ENCODE results near the gene ALOX12B.

ALOX12B gene

DNA sequence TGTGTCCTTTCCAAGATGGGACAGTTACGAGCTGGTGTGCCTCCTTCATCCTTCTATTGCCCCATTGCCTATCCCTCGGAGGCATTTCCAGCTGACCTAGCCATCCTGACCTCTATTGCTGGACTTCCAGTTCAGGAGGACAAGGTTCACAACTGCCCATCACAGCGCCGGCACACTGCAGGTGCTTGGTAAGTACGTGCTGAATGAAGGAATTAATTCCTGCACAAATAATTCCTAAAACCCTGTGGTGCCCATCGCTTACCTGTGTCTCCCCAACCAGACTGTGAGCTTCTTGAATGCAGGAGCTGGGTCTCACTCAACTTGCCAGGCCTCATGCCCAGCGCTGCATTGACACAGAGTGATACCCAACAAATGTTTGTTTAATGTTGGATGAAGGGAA, 35.7 kb downstream of the ALOX12B start:
- no peaks in the 10 kb centered on the region for H4K20me1 ChIP-seq (ENCODE audit: insufficient read depth, low read length)
- H3K36me3 ChIP-seq (ENCODE audit: insufficient read depth, low read length): no peaks in the 10 kb centered on the region
- no peak overlapping the region for H3K4me2 ChIP-seq (ENCODE audit: low read length)
- no peaks in the 10 kb centered on the region for H3K9me3 ChIP-seq (ENCODE audit: low read length)
- H3F3A ChIP-seq (ENCODE audit: insufficient read depth, low read length): no peaks in the 10 kb centered on the region
- H2AFZ ChIP-seq (ENCODE audit: low read length): no peak overlapping the region
- H3K79me2 ChIP-seq (ENCODE audit: insufficient read depth, low read length): no peaks in the 10 kb centered on the region
- H3K27me3 ChIP-seq (ENCODE audit: insufficient read depth, low read length): peaks cover 9% of the 10 kb centered on the region; the same call in 1 of the 2 replicates
- no peak overlapping the region for H3K27ac ChIP-seq (ENCODE audit: low read depth, low read length, poor library complexity, severe bottlenecking)
- peaks cover 12% of the 10 kb centered on the region for H3K4me1 ChIP-seq (ENCODE audit: insufficient read depth, low read length, severe bottlenecking)
- no peak overlapping the region for H3K9ac ChIP-seq (ENCODE audit: low read length)
- H3K4me3 ChIP-seq (ENCODE audit: low read depth, low read length, poor library complexity, severe bottlenecking): no peak overlapping the region
- no peaks in the 10 kb centered on the region for H3K9me2 ChIP-seq (ENCODE audit: low read depth, low read length)
- no peak for TF ChIP-seq EZH2 (IDR thresholded peaks at IDR 0.05; ENCODE audit: borderline replicate concordance, low read length)
- TF ChIP-seq, protein P1, sequence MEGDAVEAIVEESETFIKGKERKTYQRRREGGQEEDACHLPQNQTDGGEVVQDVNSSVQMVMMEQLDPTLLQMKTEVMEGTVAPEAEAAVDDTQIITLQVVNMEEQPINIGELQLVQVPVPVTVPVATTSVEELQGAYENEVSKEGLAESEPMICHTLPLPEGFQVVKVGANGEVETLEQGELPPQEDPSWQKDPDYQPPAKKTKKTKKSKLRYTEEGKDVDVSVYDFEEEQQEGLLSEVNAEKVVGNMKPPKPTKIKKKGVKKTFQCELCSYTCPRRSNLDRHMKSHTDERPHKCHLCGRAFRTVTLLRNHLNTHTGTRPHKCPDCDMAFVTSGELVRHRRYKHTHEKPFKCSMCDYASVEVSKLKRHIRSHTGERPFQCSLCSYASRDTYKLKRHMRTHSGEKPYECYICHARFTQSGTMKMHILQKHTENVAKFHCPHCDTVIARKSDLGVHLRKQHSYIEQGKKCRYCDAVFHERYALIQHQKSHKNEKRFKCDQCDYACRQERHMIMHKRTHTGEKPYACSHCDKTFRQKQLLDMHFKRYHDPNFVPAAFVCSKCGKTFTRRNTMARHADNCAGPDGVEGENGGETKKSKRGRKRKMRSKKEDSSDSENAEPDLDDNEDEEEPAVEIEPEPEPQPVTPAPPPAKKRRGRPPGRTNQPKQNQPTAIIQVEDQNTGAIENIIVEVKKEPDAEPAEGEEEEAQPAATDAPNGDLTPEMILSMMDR (IDR thresholded peaks at IDR 0.05; ENCODE audit: low read length): no peak

DNA sequence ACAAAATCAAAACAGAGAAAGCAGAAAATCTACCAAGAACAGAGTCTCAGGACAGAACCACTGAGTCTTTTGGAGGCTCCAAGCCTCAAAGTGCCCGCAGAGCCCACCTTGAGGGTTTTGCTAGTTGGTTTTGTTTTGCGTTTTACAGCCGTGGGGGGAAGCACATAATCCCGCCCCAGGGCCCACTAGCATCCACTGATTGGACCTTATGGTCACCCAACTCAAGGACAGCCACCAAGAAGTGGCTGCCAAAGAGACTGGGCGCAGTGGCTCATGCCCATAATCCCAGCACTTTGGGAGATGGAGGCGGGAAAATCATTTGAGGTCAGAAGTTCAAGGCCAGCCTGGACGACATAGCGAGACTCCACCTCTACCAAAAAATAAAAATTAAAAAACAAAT, 38.8 kb downstream of the ALOX12B start:
- no peaks in the 10 kb centered on the region for H3K4me1 ChIP-seq (ENCODE audit: insufficient read depth, low read length, severe bottlenecking)
- H3K9me3 ChIP-seq (ENCODE audit: low read length): no peaks in the 10 kb centered on the region
- H3K27me3 ChIP-seq (ENCODE audit: insufficient read depth, low read length): peaks cover 13% of the 10 kb centered on the region; the same call in 1 of the 2 replicates
- H3K27ac ChIP-seq (ENCODE audit: low read depth, low read length, poor library complexity, severe bottlenecking): no peak overlapping the region
- no peak overlapping the region for H3K4me2 ChIP-seq (ENCODE audit: low read length)
- no peak overlapping the region for H3K4me3 ChIP-seq (ENCODE audit: low read depth, low read length, poor library complexity, severe bottlenecking)
- H3K9me2 ChIP-seq (ENCODE audit: low read depth, low read length): no peaks in the 10 kb centered on the region
- no peaks in the 10 kb centered on the region for H3F3A ChIP-seq (ENCODE audit: insufficient read depth, low read length)
- H3K79me2 ChIP-seq (ENCODE audit: insufficient read depth, low read length): no peaks in the 10 kb centered on the region
- H4K20me1 ChIP-seq (ENCODE audit: insufficient read depth, low read length): no peaks in the 10 kb centered on the region
- no peaks in the 10 kb centered on the region for H3K36me3 ChIP-seq (ENCODE audit: insufficient read depth, low read length)
- H2AFZ ChIP-seq (ENCODE audit: low read length): no peak overlapping the region
- TF ChIP-seq, protein P1 (IDR thresholded peaks at IDR 0.05; ENCODE audit: low read length): no peak
- H3K9ac ChIP-seq (ENCODE audit: low read length): no peak overlapping the region

DNA sequence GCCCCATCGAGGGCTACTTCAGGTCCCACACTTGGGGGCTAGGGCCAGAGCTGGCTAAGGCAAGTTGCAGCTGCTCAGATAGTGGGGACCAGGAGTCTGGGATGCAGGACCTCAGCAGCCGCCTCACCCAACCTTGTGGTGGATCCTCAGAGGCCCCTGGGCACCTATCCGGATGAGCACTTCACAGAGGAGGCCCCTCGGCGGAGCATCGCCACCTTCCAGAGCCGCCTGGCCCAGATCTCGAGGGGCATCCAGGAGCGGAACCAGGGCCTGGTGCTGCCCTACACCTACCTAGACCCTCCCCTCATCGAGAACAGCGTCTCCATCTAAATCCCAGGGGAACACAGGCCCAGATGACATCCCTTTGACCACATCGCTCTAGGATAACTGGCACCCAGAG, 39.3 kb downstream of the ALOX12B start:
- no peaks in the 10 kb centered on the region for H3K9me2 ChIP-seq (ENCODE audit: low read depth, low read length)
- no peaks in the 10 kb centered on the region for H4K20me1 ChIP-seq (ENCODE audit: insufficient read depth, low read length)
- no peak overlapping the region for H3K4me3 ChIP-seq (ENCODE audit: low read depth, low read length, poor library complexity, severe bottlenecking)
- no peaks in the 10 kb centered on the region for H3K4me1 ChIP-seq (ENCODE audit: insufficient read depth, low read length, severe bottlenecking)
- no peak overlapping the region for H3K4me2 ChIP-seq (ENCODE audit: low read length)
- H2AFZ ChIP-seq (ENCODE audit: low read length): no peak overlapping the region
- H3K27me3 ChIP-seq (ENCODE audit: insufficient read depth, low read length): peaks cover 13% of the 10 kb centered on the region; the same call in 1 of the 2 replicates
- no peaks in the 10 kb centered on the region for H3F3A ChIP-seq (ENCODE audit: insufficient read depth, low read length)
- no peaks in the 10 kb centered on the region for H3K9me3 ChIP-seq (ENCODE audit: low read length)
- no peaks in the 10 kb centered on the region for H3K36me3 ChIP-seq (ENCODE audit: insufficient read depth, low read length)
- H3K79me2 ChIP-seq (ENCODE audit: insufficient read depth, low read length): no peaks in the 10 kb centered on the region
- H3K27ac ChIP-seq (ENCODE audit: low read depth, low read length, poor library complexity, severe bottlenecking): no peak overlapping the region
- no peak overlapping the region for H3K9ac ChIP-seq (ENCODE audit: low read length)
- TF ChIP-seq EZH2 (IDR thresholded peaks at IDR 0.05; ENCODE audit: borderline replicate concordance, low read length): no peak
- TF ChIP-seq, protein P1 (IDR thresholded peaks at IDR 0.05; ENCODE audit: low read length): no peak

All from OCI-LY1 (cell line).